Progenitor cell of endocrine pancreas (in vitro differentiated cells): ENCODE data around the gene TMED1. TPM values are rescaled to one million over a fixed set of nuclear protein-coding genes. Genes with fewer than 3 reads are reported as not detected.

ENCODE experiments used
- DNase-seq: peaks from one replicate; pipeline ENCODE4 v3.0.0; 2021; ENCODE audit warnings: low spot score; ENCODE audit not compliant: unreplicated experiment
- H3K27ac Mint-ChIP-seq: 2 replicates; pipeline ENCODE4 v1.8.0; 2021; ENCODE audit warnings: mild to moderate bottlenecking, moderate library complexity, mixed read lengths
- H3K27me3 Mint-ChIP-seq: 2 replicates; pipeline ENCODE4 v1.8.0; 2021; ENCODE audit warnings: mixed read lengths
- H3K36me3 Mint-ChIP-seq: 2 replicates; pipeline ENCODE4 v1.8.0; 2022; ENCODE audit warnings: mixed read lengths; ENCODE audit not compliant: insufficient read depth
- H3K4me1 Mint-ChIP-seq: 2 replicates; pipeline ENCODE4 v1.8.0; 2021; ENCODE audit warnings: low read depth, mixed read lengths
- H3K4me3 Mint-ChIP-seq: 2 replicates; pipeline ENCODE4 v1.8.0; 2021; ENCODE audit warnings: low read depth, mild to moderate bottlenecking, moderate library complexity, mixed read lengths
- H3K9me3 Mint-ChIP-seq: 2 replicates; pipeline ENCODE4 v1.8.0; 2021; ENCODE audit warnings: low read depth, mixed read lengths
- CTCF ChIP-seq: fragments of 200-600 bp; sonication (generic); IDR thresholded peaks from one replicate; pipeline ENCODE4 v1.5.0; 2021; ENCODE audit warnings: antibody characterized with exemption, mild to moderate bottlenecking; ENCODE audit not compliant: unreplicated experiment
- total RNA-seq: library from RNA; stranded (reverse); gene quantifications from 2 replicates; pipeline ENCODE4 v1.2.1, GENCODE V29; 2021

TMED1 gene
- total RNA-seq, 1 donor from 2014 or later = 39.3 TPM

- Mint-ChIP-seq H3K4me3 (no peak overlapping the region), H3K27me3 (no peaks in the 10 kb centered on the region), H3K4me1 (no peaks in the 10 kb centered on the region), H3K36me3 (peaks cover 32% of the 10 kb centered on the region), H3K9me3 (peaks cover 3% of the 10 kb centered on the region), H3K27ac (no peak overlapping the region)
- TF ChIP-seq CTCF = no peak
- no peak for DNase-seq
These were observed 30.2 kb downstream of the TMED1 start for GRCh38 chr19:10805758-10806247.

- H3K9me3 Mint-ChIP-seq = peaks cover 3% of the 10 kb centered on the region
- no peak for TF ChIP-seq CTCF
- no peak overlapping the region for H3K4me3 Mint-ChIP-seq
- peaks cover 32% of the 10 kb centered on the region for H3K36me3 Mint-ChIP-seq
- H3K27ac Mint-ChIP-seq = no peak overlapping the region
- H3K27me3 Mint-ChIP-seq = no peaks in the 10 kb centered on the region
- no peaks in the 10 kb centered on the region for H3K4me1 Mint-ChIP-seq
- no peak for DNase-seq
These were observed 30.8 kb downstream of the TMED1 start for GRCh38 chr19:10805065-10805757.

- Mint-ChIP-seq H3K36me3 (peaks cover 21% of the 10 kb centered on the region), H3K4me3 (no peak overlapping the region), H3K27me3 (no peaks in the 10 kb centered on the region), H3K4me1 (no peaks in the 10 kb centered on the region), H3K27ac (no peak overlapping the region), H3K9me3 (peaks cover 3% of the 10 kb centered on the region)
- DNase-seq = no peak
- no peak for TF ChIP-seq CTCF
These were observed 32.8 kb downstream of the TMED1 start for GRCh38 chr19:10803252-10803651.

- Mint-ChIP-seq H3K36me3 (peaks cover 21% of the 10 kb centered on the region), H3K4me3 (no peak overlapping the region), H3K27ac (no peak overlapping the region), H3K9me3 (peaks cover 3% of the 10 kb centered on the region), H3K4me1 (no peaks in the 10 kb centered on the region), H3K27me3 (no peaks in the 10 kb centered on the region)
- no peak for DNase-seq
- no peak for TF ChIP-seq CTCF
These were observed 33.5 kb downstream of the TMED1 start for GRCh38 chr19:10802479-10802878.

GRCh38 chr19:10800488-10800887 is 35.5 kb downstream of the TMED1 start:
- Mint-ChIP-seq H3K27me3 (no peaks in the 10 kb centered on the region), H3K27ac (no peak overlapping the region), H3K36me3 (peaks cover 18% of the 10 kb centered on the region), H3K9me3 (peaks cover 3% of the 10 kb centered on the region), H3K4me1 (no peaks in the 10 kb centered on the region), H3K4me3 (no peak overlapping the region)
- DNase-seq = no peak
- no peak for TF ChIP-seq CTCF
